Tibial nerve (tissue), 4 donors: ENCODE results near the gene MATCAP1.

Experiments
- EP300 ChIP-seq, 2 donors: sonication (generic); formaldehyde crosslinking; IDR thresholded peaks; one replicate each; pipeline ENCODE4 v1.6.1; 2017; ENCODE audit warnings: antibody characterized with exemption in 2 of 2, mild to moderate bottlenecking in 1 of 2
- POLR2A ChIP-seq, 2 donors: fragments of 450-650 bp; IDR thresholded peaks; one replicate each; pipeline ENCODE4 v1.6.1; 2017; ENCODE audit warnings: antibody characterized with exemption in 2 of 2, mild to moderate bottlenecking in 2 of 2, moderate library complexity in 2 of 2
- TF ChIP-seq, protein P1 (sequence below), 5 experiments: fragments of 200-600 bp in 3 of 5; fragments of 450-650 bp in 2 of 5; sonication (generic) in 3 of 5; IDR thresholded peaks; one replicate each; pipeline ENCODE4 v1.5.1; 2016 to 2019; ENCODE audit warnings: antibody characterized with exemption in 5 of 5, mild to moderate bottlenecking in 3 of 5, moderate library complexity in 2 of 5

DNA sequence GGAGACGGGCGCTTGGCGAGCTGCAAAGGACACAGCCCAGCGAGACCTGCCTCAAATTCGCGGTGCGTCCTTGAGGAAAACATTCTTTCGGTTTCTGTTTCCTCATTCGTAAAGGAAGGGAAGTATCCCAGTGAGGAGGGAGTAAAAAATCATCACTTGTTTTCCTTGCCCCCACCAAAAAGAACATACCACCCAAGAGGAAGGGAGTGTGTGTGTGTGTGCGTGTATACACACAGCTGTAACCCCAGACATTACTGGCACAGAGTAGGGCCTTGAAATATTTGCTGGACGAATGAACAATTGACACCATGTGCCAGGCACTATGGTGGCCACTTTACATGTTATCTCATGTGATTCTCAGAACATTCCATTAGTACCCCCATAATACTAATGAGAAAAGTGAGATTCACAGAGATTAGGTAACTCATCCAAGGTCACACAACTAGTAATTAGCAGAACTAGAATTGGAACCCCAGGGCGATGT is 1.9 kb upstream of the MATCAP1 start:
- no peak for TF ChIP-seq POLR2A (IDR thresholded peaks at IDR 0.05)
- TF ChIP-seq, protein P1, sequence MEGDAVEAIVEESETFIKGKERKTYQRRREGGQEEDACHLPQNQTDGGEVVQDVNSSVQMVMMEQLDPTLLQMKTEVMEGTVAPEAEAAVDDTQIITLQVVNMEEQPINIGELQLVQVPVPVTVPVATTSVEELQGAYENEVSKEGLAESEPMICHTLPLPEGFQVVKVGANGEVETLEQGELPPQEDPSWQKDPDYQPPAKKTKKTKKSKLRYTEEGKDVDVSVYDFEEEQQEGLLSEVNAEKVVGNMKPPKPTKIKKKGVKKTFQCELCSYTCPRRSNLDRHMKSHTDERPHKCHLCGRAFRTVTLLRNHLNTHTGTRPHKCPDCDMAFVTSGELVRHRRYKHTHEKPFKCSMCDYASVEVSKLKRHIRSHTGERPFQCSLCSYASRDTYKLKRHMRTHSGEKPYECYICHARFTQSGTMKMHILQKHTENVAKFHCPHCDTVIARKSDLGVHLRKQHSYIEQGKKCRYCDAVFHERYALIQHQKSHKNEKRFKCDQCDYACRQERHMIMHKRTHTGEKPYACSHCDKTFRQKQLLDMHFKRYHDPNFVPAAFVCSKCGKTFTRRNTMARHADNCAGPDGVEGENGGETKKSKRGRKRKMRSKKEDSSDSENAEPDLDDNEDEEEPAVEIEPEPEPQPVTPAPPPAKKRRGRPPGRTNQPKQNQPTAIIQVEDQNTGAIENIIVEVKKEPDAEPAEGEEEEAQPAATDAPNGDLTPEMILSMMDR (IDR thresholded peaks at IDR 0.05), result peak in 1 of 5 experiments; percentile 14
- TF ChIP-seq EP300 (IDR thresholded peaks at IDR 0.05), result no peak
